ENCODE measurements around the gene SEMA3D. TPM values are rescaled to one million over a fixed set of nuclear protein-coding genes. Genes with fewer than 3 reads are reported as not detected.

The SEMA3D gene
- total and polyA plus RNA-seq, 4 donors = 0.18 to 1.2 (median 0.72) TPM

DNA sequence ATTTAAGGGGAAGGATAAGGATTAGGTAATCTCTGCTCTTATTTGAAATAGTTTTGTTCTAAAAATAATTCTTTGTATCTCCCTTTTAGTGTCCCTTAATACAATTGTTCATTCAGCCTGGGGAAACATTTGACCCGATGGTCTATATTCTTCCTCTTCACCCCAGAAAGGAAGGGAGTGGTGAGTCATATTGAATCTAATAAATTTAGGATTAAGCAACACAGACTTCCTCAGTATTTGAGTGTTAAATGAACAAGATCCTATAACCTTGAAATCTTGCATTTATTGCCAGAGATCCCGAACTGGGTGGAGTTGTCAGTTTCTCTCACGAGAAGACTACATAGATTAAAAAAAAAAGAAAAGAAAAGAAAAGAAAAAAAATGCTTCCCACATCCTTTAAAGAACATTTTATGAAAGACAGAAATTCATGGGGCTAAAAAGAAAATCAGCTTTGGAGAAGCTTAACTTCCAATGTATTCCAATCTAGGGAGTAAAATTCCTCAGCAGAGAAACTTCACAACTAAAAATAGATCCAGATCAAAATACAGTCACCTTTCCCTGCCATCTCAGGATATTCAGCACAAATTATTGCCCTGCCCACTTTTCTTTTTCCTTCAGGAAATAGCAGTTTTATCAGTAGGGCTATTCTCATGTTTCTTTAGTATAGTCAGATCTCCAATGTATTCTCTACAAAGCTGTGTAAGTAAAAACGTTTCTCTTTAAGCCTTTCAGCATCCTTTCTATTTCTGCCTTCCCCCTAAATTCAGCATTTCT, 82.2 kb downstream of the SEMA3D start:
- Histone ChIP-seq H3K27me3 (ENCODE audit: control insufficient read depth in 4 of 4, insufficient read depth in 4 of 4, low read length in 3 of 4) (no peaks in the 10 kb centered on the region), H3K9ac (ENCODE audit: low read depth in 1 of 2, low read length in 2 of 2) (no peak overlapping the region), H3K27ac (ENCODE audit: low read depth in 1 of 2, low read length in 2 of 2) (no peak overlapping the region), H3K9me3 (ENCODE audit: control insufficient read depth in 4 of 4, low read length in 3 of 4) (no peaks in the 10 kb centered on the region), H3K36me3 (ENCODE audit: control insufficient read depth in 4 of 4, insufficient read depth in 3 of 4, low read depth in 1 of 4, low read length in 3 of 4) (no peaks in the 10 kb centered on the region), H3K4me1 (ENCODE audit: control insufficient read depth in 4 of 4, insufficient read depth in 4 of 4, low read length in 3 of 4) (no peaks in the 10 kb centered on the region), H3K4me3 (ENCODE audit: low read depth in 1 of 3, low read length in 3 of 3) (no peak overlapping the region)
- no peak for DNase-seq (ENCODE audit: low spot score)
- WGBS = 42% methylated on average over 4 of the region's 4 CpGs
- TF ChIP-seq EGR1 (IDR thresholded peaks at IDR 0.05; ENCODE audit: low read depth in 2 of 2) = no peak
- TF ChIP-seq HNF4G (IDR thresholded peaks at IDR 0.05) = no peak
- TF ChIP-seq, protein P1, sequence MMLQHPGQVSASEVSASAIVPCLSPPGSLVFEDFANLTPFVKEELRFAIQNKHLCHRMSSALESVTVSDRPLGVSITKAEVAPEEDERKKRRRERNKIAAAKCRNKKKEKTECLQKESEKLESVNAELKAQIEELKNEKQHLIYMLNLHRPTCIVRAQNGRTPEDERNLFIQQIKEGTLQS (IDR thresholded peaks at IDR 0.05) = no peak
- no peak for TF ChIP-seq FOXA2 (IDR thresholded peaks at IDR 0.05)

DNA sequence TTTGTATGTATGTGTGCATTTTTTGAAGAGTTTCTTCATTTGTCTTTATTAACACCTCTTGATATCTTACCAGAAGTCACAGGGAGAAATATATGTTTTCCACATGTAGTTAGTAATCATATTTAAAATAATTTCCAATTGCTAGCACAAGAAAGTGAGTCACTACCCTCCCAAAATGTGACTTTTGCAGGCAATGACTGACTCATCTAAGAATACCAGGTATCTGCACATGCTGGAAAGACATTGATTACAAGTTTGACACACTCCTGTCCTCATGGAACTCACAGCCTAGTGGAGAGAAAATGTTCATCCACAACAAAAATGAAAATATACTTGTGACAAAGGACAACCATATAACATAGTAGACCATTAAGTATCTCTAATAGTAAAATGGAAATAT, 82.9 kb downstream of the SEMA3D start:
- no peaks in the 10 kb centered on the region for H3K27me3 ChIP-seq (ENCODE audit: control insufficient read depth in 4 of 4, insufficient read depth in 4 of 4, low read length in 3 of 4)
- H3K4me1 ChIP-seq (ENCODE audit: control insufficient read depth in 4 of 4, insufficient read depth in 4 of 4, low read length in 3 of 4) = no peaks in the 10 kb centered on the region
- H3K4me3 ChIP-seq (ENCODE audit: low read depth in 1 of 3, low read length in 3 of 3) = no peak overlapping the region
- no peak overlapping the region for H3K9ac ChIP-seq (ENCODE audit: low read depth in 1 of 2, low read length in 2 of 2)
- DNase-seq (ENCODE audit: low spot score) = no peak
- H3K9me3 ChIP-seq (ENCODE audit: control insufficient read depth in 4 of 4, low read length in 3 of 4) = no peaks in the 10 kb centered on the region
- H3K27ac ChIP-seq (ENCODE audit: low read depth in 1 of 2, low read length in 2 of 2) = no peak overlapping the region
- TF ChIP-seq HNF4A (conservative IDR thresholded peaks at IDR 0.05) (no peak), TAF1 (conservative IDR thresholded peaks at IDR 0.05) (no peak), EGR1 (IDR thresholded peaks at IDR 0.05; ENCODE audit: low read depth in 2 of 2) (no peak), SP1 (IDR thresholded peaks at IDR 0.05) (no peak), FOXA2 (IDR thresholded peaks at IDR 0.05) (no peak), RAD21 (IDR thresholded peaks at IDR 0.05) (no peak), HNF4G (IDR thresholded peaks at IDR 0.05) (no peak)
- TF ChIP-seq, protein P2, sequence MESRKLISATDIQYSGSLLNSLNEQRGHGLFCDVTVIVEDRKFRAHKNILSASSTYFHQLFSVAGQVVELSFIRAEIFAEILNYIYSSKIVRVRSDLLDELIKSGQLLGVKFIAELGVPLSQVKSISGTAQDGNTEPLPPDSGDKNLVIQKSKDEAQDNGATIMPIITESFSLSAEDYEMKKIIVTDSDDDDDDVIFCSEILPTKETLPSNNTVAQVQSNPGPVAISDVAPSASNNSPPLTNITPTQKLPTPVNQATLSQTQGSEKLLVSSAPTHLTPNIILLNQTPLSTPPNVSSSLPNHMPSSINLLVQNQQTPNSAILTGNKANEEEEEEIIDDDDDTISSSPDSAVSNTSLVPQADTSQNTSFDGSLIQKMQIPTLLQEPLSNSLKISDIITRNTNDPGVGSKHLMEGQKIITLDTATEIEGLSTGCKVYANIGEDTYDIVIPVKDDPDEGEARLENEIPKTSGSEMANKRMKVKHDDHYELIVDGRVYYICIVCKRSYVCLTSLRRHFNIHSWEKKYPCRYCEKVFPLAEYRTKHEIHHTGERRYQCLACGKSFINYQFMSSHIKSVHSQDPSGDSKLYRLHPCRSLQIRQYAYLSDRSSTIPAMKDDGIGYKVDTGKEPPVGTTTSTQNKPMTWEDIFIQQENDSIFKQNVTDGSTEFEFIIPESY (IDR thresholded peaks at IDR 0.05) = no peak
- TF ChIP-seq, protein P3, sequence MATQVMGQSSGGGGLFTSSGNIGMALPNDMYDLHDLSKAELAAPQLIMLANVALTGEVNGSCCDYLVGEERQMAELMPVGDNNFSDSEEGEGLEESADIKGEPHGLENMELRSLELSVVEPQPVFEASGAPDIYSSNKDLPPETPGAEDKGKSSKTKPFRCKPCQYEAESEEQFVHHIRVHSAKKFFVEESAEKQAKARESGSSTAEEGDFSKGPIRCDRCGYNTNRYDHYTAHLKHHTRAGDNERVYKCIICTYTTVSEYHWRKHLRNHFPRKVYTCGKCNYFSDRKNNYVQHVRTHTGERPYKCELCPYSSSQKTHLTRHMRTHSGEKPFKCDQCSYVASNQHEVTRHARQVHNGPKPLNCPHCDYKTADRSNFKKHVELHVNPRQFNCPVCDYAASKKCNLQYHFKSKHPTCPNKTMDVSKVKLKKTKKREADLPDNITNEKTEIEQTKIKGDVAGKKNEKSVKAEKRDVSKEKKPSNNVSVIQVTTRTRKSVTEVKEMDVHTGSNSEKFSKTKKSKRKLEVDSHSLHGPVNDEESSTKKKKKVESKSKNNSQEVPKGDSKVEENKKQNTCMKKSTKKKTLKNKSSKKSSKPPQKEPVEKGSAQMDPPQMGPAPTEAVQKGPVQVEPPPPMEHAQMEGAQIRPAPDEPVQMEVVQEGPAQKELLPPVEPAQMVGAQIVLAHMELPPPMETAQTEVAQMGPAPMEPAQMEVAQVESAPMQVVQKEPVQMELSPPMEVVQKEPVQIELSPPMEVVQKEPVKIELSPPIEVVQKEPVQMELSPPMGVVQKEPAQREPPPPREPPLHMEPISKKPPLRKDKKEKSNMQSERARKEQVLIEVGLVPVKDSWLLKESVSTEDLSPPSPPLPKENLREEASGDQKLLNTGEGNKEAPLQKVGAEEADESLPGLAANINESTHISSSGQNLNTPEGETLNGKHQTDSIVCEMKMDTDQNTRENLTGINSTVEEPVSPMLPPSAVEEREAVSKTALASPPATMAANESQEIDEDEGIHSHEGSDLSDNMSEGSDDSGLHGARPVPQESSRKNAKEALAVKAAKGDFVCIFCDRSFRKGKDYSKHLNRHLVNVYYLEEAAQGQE (IDR thresholded peaks at IDR 0.05) = no peak
- TF ChIP-seq, protein P4, sequence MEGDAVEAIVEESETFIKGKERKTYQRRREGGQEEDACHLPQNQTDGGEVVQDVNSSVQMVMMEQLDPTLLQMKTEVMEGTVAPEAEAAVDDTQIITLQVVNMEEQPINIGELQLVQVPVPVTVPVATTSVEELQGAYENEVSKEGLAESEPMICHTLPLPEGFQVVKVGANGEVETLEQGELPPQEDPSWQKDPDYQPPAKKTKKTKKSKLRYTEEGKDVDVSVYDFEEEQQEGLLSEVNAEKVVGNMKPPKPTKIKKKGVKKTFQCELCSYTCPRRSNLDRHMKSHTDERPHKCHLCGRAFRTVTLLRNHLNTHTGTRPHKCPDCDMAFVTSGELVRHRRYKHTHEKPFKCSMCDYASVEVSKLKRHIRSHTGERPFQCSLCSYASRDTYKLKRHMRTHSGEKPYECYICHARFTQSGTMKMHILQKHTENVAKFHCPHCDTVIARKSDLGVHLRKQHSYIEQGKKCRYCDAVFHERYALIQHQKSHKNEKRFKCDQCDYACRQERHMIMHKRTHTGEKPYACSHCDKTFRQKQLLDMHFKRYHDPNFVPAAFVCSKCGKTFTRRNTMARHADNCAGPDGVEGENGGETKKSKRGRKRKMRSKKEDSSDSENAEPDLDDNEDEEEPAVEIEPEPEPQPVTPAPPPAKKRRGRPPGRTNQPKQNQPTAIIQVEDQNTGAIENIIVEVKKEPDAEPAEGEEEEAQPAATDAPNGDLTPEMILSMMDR (IDR thresholded peaks at IDR 0.05; ENCODE audit: low read depth, low read length, missing input control) = no peak
- no peaks in the 10 kb centered on the region for H3K36me3 ChIP-seq (ENCODE audit: control insufficient read depth in 4 of 4, insufficient read depth in 3 of 4, low read depth in 1 of 4, low read length in 3 of 4)

All from liver (tissue), 9 donors.